HG03196 (cell line): ENCODE data around the gene SMPDL3A.

Source experiments
- ATAC-seq: cut with Tn5 transposase; IDR thresholded peaks from one replicate; pipeline ENCODE4 v1.9.1; 2021; ENCODE audit not compliant: unreplicated experiment

Gene SMPDL3A

DNA sequence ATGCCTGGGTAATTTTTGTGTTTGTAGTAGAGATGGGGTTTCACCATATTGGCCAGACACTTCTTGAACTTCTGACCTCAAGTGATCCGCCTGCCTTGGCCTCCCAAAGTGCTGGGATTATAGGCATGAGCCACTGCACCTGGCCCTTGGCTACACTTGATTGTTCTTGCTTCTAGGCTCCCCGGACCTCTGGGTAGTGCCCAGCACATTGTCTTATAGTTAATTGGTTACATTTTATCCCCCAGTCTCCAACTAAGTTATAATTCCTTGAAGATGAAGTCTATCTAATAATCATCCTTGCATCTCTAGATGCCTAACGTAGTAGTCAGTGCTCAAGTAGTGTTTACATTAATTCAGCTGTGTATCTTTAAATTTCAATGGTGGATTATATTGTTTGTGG, 11.8 kb downstream of the SMPDL3A start:
- ATAC-seq: no peak

DNA sequence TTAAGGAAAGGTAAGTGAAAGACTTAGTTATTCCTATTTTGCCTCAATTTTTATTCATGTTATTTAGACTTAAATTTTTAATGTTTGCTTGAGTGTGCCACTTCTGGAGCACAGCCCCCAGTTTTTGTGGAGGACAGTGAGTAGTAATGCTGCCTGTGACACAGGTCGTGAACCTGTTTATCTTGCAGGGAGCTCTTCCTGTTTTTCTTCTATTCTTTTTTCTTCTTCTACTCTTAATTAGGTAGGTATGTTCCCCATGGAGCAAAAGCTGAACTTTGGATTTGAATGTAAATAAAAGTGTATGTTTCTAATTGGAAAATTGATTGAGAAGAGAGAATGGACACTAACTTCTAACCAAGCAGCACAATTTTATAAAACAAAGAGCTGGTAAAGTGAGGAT, 12.3 kb downstream of the SMPDL3A start:
- ATAC-seq: no peak

DNA sequence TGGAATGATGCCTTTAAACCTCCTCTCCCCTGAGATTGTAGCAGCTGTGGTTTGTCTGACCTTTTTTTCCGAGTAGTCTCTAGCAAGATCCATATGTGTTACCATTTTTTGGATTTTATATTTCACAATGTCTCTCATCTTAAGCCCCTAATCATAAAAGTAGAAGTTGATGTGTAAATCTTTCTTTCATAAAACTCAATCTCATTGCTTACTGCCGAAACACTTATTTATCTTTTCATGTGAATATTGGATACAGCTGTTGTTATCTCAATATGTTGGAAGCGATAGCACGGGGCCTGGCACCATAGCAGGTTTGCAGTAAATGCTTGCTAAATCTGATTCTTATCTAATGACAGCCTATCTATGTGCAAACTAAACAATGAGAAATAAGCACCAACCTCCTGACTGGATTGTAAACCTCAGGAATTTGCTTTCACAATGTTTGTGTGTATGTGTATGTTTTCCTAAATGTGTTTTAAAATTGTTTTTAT, 14.2 kb downstream of the SMPDL3A start:
- no peak for ATAC-seq

DNA sequence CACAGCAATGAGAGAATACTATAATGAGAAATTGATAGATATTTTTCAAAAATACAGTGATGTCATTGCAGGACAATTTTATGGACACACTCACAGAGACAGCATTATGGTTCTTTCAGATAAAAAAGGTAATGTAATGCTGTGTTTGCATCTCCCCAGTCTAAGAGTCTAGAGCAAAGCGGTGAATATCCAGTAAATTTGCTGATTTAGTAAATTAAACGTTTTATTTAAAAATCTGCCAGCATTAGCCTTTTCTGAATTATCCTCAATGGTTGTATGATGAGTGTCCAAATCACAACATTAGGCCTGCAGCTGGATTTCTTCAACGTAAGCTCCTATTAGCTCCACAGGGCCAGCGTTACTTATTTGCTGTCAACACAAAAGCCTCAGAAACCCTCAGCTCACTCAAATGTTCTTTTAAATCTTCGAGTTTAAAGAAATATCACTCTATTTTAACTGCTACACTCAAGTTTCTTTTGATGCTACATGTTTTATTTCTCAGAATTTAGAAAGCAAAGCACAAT, 16.0 kb downstream of the SMPDL3A start:
- no peak for ATAC-seq

DNA sequence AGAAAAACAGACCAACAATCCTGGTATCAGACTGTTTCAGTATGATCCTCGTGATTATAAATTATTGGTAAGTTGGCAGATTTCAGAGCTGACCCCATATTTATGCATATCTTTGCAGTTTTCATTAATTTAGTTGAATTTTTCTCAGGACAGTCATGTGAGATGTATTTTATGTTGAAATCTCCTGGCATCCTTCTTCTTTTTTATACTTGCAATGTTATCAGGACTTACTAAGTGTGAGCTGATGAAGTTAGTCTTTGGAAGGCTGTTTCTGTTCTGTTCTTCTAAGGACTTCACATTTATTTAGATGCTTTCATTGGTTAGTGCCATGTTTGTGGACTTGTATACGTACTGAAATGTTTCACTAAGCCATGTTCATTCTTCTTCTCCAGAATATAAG, 17.2 kb downstream of the SMPDL3A start:
- no peak for ATAC-seq

DNA sequence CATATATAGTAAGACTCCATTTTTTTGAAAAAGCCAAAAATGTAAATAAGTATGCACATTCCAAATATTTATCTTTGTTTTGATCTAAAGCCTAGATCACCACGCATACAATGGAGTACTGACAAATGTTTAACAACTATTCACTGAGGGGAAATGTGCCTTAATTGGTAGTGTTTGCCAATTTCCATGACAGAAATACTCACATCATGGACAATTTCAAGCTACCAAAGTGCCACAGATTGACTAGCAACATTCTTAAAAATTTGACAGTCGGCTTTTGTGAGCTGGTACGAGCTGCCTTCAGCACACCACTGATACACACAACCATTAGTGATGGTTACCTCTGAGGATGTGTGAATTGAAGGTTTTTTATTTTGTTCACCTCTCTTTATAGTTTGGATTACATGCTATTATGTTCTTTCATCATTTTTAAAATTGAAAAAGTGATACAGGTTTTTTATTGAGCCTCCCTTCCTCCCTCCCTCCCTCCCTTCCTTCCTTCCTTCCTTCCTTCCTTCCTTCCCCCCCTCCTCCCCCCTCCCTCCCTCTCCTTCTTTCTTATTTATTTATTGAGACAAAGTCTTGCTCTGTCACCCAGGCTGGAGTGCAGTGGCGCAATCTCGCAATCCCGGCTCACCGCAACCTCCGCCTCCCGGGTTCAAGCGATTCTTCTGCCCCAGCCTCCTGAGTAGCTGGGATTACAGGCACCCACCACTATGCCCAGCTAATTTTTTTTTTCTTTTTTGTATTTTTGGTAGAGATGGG, 19.2 kb downstream of the SMPDL3A start:
- no peak for ATAC-seq

DNA sequence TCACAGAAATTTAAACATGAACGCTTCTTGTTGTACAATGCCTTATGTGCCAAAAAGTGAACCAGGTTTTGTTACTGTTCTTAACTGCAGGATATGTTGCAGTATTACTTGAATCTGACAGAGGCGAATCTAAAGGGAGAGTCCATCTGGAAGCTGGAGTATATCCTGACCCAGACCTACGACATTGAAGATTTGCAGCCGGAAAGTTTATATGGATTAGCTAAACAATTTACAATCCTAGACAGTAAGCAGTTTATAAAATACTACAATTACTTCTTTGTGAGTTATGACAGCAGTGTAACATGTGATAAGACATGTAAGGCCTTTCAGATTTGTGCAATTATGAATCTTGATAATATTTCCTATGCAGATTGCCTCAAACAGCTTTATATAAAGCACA, 19.9 kb downstream of the SMPDL3A start:
- ATAC-seq: no peak

DNA sequence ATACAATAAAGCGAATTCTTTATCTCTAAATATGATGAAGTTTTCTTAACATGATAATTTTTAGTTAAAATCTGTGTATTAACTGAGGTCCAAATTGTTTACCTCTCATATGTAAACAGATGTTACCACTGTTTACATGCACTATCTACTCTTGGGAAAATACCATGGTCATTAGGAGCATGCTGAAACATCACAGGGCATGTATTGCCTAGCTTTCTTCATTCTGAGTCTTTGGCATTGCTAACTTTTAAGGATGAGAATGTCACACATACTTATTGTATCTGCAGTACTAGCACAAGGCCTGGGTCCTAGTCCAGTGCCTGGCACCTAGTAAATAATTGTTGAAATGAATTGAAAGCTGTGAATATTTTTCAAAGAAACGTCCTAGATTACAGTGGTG, 20.6 kb downstream of the SMPDL3A start:
- no peak for ATAC-seq

DNA sequence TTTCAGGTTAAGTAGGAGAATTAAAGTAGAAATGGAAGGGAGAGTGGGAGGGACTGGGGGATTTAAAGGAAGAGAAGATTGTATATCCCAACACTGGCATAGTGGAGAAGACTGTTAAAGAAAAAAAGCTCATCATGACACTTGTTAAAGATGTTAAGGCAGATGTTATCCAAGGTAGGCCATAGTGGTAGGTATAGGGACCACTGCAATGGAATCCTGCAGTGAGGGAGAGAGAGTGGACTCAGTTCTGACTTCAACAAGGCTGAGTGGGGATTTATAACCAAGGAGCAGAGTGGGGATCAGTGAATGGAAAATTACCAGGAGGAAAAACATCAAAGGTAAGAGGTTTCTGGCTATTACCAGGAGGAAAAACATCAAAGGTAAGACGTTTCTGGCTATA, 21.1 kb downstream of the SMPDL3A start:
- no peak for ATAC-seq

DNA sequence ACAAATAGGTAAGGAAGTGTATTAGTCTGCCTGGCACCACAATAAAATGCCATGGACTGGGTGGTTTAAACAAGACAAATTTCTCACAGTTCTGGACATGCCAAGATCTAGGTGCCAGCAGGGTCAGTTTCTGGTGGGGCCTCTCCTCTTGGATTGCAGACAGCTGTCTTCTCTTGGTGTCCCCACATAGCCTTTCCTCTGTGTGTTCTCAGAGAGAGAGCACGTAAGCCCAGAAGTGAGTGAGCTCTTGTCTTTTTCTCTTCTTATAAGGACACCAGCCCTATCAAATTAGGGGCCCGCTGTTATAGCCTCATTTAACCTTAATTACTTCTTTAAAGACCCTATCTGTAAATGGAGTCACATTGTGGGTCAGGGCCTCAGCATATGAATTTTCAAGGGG, 28.3 kb downstream of the SMPDL3A start:
- no peak for ATAC-seq

DNA sequence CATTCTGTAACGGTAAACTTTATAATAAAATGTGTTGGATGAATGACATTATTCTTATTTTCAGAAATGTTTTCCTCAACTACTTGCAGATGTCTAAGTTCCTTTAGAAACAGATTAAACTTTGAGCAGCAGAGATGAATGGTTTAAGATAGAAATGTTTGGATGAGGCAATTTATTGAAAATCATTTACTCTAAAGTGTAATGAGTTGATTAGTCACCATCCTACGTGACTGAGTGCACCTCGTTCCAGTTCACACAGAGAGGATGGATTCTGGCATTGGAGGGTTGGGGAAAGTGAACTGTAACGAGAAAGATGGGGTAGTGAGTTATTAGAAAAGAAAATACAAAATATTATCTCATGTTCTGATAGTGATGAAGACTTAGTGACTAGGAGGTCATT, 28.7 kb downstream of the SMPDL3A start:
- no peak for ATAC-seq

DNA sequence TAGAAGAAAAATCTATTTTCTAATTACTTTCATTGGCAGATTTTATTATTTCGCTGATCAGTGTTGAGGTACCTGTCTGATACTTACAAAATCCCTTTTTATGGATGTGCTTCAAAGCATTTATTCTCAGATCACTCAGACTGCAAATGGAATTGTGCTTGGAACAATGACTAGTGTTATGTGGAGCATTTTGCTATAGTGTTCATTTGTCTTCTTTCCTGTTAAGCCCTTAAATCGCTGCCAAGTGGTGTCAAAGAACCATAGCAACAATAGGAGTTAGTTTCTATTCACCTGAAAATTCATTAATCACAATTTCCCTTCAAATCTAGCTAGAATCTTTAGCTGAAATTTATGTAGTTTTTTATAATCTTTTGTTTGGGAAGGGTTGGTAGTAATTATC, 29.8 kb downstream of the SMPDL3A start:
- ATAC-seq: no peak

DNA sequence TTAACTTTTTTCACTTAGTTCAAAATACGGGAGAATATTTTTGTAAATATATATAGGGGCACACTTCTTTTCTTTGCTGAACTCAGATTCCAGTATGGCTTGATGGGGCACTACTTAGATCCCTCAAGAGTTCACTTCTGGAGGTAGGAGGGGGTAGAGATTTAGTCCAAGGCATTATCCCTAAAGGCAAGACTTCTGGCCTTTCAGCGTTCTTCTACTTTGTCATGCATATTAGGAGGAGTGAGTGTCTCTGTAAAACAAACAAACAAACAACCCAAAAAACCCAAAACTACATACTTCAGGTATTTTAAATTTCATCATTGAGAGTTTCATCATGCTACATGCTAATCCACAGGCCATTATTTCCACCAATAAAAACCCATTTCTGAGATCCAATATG, 32.0 kb downstream of the SMPDL3A start:
- ATAC-seq: no peak

DNA sequence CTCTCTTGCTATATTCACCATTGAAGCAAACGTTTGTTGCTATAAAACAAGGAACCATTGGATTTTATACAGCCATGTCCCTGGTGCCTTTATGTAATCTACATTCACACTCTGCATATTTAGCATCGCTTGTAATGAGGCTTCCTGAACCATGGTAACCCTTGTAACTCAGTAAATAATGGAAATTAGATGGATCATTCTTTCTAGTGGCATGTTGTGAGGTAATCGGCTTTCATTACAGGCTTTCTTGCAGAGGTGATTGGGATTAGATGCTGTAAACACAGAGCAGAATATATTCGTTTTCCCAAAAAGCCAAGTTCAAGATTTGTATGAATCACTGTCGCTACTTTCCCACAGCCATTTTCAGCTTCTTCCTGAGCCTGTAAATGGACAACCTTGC, 36.1 kb downstream of the SMPDL3A start:
- ATAC-seq: no peak

DNA sequence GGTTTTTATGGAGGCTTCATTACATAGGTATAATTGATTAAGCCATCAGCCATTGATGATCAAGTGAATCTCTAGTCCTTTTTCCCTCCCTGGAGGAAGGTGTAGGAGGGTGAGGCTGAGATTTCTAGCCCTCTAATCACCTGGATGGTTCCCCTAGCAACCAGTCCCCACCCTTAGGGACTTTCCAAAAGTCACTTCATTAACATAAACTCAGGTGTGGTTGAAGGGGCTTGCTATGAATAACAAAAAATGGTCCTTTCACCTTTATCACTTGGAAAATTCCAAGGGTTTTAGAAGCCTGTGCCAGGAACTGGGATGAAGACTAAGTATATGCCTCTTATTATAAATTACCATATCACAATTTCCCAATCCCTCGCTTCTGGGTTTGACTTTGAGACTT, 40.4 kb downstream of the SMPDL3A start:
- ATAC-seq: no peak

DNA sequence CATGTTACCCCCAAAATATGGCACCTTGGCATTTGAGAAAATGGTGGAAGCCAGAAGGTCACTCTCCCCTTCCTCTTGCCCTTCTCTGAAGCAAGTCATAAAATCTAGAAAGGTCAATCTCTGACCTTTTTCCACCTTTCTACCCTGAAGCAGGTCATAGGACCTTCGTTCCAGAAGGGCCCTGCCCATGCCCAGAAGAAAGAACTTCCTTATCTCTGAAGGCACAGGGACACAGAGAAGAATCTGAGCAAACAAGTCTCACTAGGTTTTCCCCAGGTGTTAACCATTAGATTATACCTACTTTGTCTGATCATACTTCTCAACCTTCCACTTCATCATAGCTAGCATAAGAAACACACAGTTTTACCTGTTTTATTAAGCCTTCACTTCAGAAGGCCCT, 42.5 kb downstream of the SMPDL3A start:
- no peak for ATAC-seq

DNA sequence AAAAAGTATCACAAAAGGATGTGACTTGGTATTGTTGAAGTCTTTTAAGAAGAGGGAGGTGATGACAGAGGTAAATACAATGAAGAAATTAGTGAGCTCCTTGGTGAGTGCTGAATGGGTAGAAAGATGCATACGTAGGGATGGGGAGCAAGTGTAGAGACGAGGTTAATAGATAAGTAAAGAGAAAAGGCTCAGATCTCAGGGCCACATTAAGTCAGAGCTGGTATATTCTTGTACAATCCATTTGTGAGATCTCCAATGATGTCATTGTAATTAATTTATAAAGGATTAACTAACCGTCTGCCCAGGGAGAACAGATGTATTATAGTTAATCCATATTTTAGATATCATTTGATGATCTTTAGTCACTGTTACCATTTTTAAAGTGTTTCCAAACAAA, 43.4 kb downstream of the SMPDL3A start:
- ATAC-seq: no peak

DNA sequence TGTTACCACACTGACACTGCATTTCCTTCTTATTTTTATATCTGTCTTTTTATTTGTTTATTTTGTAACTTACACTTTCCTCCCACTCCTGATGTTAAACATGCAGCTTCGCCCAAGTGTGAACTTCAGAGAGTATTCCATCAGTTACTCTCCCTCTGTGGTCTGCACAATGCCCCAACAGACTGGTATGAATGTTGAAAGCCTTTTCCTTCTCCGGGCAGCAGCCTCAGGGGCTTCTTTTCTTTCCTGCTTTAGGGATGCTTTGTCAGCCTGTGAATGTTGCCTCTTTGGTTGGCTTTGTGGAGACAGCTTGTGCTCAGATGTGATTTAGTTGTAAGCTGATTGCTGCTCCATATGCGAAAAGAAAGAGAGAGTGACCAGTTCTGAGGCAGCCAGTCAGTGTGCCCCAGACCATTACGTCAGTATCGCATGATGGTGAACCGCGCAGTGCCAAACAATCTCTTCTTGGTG, 44.0 kb downstream of the SMPDL3A start:
- no peak for ATAC-seq

DNA sequence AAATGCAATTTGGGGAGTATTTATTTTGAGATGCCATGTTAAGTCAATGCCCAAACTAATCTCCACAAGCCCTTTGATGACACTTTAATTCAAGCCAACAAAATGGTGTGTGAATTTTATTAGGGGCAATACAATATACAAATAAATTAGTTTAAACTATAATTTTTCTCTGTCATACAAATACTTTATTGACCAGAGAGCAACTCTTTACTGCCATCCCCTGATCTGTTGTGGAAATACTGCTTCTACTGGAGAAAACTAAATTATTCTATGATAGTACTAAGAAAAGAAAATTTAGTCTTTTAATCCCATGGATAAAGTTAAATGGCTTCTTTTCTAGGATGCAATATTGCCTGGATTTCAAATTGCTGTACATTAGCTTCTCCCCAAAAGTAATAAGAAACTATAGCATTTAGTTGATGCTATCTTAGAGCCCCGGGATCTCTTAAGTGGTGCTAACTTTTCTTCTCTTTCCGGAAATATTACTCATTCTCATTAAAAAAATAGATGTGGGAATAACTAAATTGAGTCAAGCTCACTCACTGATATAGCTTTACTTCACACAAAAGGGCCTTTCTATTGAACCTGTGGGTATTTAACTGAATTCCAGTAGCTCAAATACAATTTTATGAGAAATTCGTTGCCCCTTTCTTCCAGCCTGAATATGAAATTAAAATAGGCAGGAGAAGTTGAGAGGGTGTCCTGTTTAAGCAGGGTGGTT, 49.2 kb downstream of the SMPDL3A start:
- ATAC-seq: no peak

DNA sequence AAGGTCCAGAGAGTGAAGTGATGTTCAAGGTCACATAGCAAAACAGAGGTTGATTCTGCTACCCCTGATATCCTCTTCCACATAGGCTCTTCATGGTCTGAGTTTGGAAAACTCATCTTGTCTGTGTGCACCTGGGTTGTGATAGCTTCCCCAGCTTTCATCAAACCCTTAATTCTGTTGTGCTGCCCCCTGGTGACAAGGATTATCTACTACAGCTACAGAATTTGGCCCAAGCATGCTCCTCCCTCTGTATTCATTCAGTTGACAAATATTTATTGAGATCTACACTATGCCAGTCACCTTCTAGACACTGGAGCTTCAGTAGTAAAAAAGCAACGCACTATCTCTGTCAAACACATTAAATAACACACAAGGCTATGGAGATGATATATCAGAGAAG, 50.4 kb downstream of the SMPDL3A start:
- ATAC-seq: peak; percentile 64

DNA sequence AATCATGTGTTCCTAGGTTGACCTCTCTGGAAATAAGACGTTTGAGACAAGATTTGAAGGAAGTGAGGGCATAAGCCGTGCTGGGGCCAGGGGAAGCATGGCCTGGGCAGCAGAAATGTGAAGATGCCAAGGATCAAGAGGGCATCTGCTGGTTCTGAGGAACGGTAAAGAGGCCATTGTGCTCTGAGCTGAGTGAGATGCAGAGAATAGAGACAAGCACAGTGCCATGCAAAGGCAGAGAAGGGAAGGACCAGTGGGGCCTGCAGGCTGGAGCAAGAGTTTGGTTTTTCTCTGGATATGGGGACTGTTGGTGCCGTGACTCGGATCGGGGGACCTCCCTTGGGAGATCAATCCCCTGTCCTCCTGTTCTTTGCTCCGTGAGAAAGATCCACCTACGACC, 50.8 kb downstream of the SMPDL3A start:
- ATAC-seq: no peak

DNA sequence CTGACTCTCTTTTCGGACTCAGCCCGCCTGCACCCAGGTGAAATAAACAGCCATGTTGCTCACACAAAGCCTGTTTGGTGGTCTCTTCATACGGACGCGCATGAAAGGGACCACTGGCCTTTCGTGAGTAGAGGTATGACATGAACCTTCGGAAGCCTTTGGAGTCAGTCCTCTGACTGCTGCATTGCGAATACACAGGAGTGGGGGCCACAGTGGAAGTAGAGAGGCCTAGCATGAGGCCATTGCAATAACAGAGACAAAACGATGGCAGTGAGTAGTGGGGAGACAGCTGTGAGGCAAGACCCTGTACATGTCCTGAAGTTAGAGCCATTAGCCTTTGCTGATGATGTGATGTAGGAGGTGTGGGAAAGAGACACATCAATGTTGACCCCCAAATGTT, 56.4 kb downstream of the SMPDL3A start:
- no peak for ATAC-seq
